NCI-H2227 (cell line): ENCODE data around the gene KLHL29.
A peak's percentile ranks its signal among the peaks of the same experiment; 100 is the strongest.

Experiments
- DNase-seq: peaks from one replicate; lab custom pipeline; 2025; ENCODE audit not compliant: unreplicated experiment; lab: John Stamatoyannopoulos, UW

The KLHL29 gene

GRCh38 chr2:23640711-23641110 lies 255.7 kb downstream of the KLHL29 start:
- no peak for DNase-seq

GRCh38 chr2:23642516-23642915 lies 257.5 kb downstream of the KLHL29 start:
- DNase-seq = no peak

- DNase-seq = no peak
Measured at GRCh38 chr2:23645230-23645808, 260.3 kb downstream of the KLHL29 start.

GRCh38 chr2:23647563-23647962 lies 262.6 kb downstream of the KLHL29 start:
- DNase-seq = no peak

GRCh38 chr2:23649303-23649702 lies 264.3 kb downstream of the KLHL29 start:
- DNase-seq = no peak

GRCh38 chr2:23649819-23650218 lies 264.8 kb downstream of the KLHL29 start:
- DNase-seq = no peak

GRCh38 chr2:23651187-23652080 lies 266.5 kb downstream of the KLHL29 start:
- no peak for DNase-seq

GRCh38 chr2:23653326-23653725 lies 268.3 kb downstream of the KLHL29 start:
- DNase-seq = no peak

- no peak for DNase-seq
Measured at GRCh38 chr2:23654756-23655155, 269.8 kb downstream of the KLHL29 start.

GRCh38 chr2:23655934-23656596 lies 271.1 kb downstream of the KLHL29 start:
- no peak for DNase-seq

GRCh38 chr2:23656597-23656973 lies 271.6 kb downstream of the KLHL29 start:
- DNase-seq = no peak

- no peak for DNase-seq
Measured at GRCh38 chr2:23657371-23657770, 272.4 kb downstream of the KLHL29 start.

- no peak for DNase-seq
Measured at GRCh38 chr2:23657934-23658333, 273.0 kb downstream of the KLHL29 start.

GRCh38 chr2:23658466-23658942 lies 273.5 kb downstream of the KLHL29 start:
- DNase-seq = no peak

- DNase-seq = no peak
Measured at GRCh38 chr2:23659328-23659727, 274.3 kb downstream of the KLHL29 start.

GRCh38 chr2:23659773-23660172 lies 274.8 kb downstream of the KLHL29 start:
- DNase-seq = no peak

- no peak for DNase-seq
Measured at GRCh38 chr2:23660237-23660636, 275.3 kb downstream of the KLHL29 start.

- DNase-seq = no peak
Measured at GRCh38 chr2:23661276-23662050, 276.5 kb downstream of the KLHL29 start.

- no peak for DNase-seq
Measured at GRCh38 chr2:23662466-23662865, 277.5 kb downstream of the KLHL29 start.

- peak; percentile 73 for DNase-seq
Measured at GRCh38 chr2:23662941-23663920, 278.3 kb downstream of the KLHL29 start.
